Thymus (tissue), 11 donors: ENCODE measurements around the gene CCNQ. TPM values are rescaled to one million over a fixed set of nuclear protein-coding genes. Genes with fewer than 3 reads are reported as not detected.

ENCODE experiments used
- DNase-seq, 9 donors: peaks; one replicate each; pipeline ENCODE4 v3.0.0-alpha.2; 2013; ENCODE audit warnings: low spot score in 9 of 9, low read depth in 6 of 9, missing footprints in 1 of 9
- H3K27ac ChIP-seq, 2 donors: one replicate each; pipeline ENCODE4 v1.5.1; 2013; ENCODE audit warnings: control low read depth in 1 of 2, low read depth in 1 of 2, low read length in 1 of 2, mild to moderate bottlenecking in 1 of 2, moderate library complexity in 1 of 2
- H3K27me3 ChIP-seq, 2 donors: one replicate each; pipeline ENCODE4 v1.5.1; 2013; ENCODE audit warnings: low read length in 1 of 2; ENCODE audit not compliant: control insufficient read depth in 2 of 2, insufficient read depth in 1 of 2
- H3K36me3 ChIP-seq, 2 donors: one replicate each; pipeline ENCODE4 v1.5.1; 2013; ENCODE audit warnings: low read length in 1 of 2, mild to moderate bottlenecking in 1 of 2, moderate library complexity in 1 of 2; ENCODE audit not compliant: control insufficient read depth in 2 of 2, insufficient read depth in 2 of 2
- H3K4me1 ChIP-seq, 2 donors: one replicate each; pipeline ENCODE4 v1.5.1; 2013; ENCODE audit warnings: low read length in 2 of 2; ENCODE audit not compliant: control insufficient read depth in 2 of 2, insufficient read depth in 2 of 2
- H3K4me3 ChIP-seq, 2 donors: one replicate each; pipeline ENCODE4 v1.5.1; 2013; ENCODE audit warnings: low read length in 2 of 2, control low read depth in 1 of 2, mild to moderate bottlenecking in 1 of 2
- H3K9me3 ChIP-seq, 2 donors: one replicate each; pipeline ENCODE4 v1.5.1; 2013; ENCODE audit warnings: low read length in 1 of 2, mild to moderate bottlenecking in 1 of 2; ENCODE audit not compliant: control insufficient read depth in 2 of 2, insufficient read depth in 1 of 2
- WGBS: extraction: QIAGEN DNeasy Blood & Tissue Kit; methylation state at CpG from one replicate; pipeline ENCODE4 v1.1.7; 2013; 5-methylcytosine and 5-hydroxymethylcytosine counted together
- polyA plus RNA-seq: library from polyadenylated mRNA; stranded (reverse); fragments of 200-250 nt; gene quantifications from one replicate; pipeline ENCODE4 v1.2.3, GENCODE V29; 2013
- total RNA-seq: library from RNA; stranded (reverse); fragments of 120-200 nt; gene quantifications from one replicate; pipeline ENCODE4 v1.2.4, GENCODE V29; 2013
- donor health status: healthy.

CCNQ gene
- total and polyA plus RNA-seq, 2 donors = 21.1 to 28.4 TPM

DNA sequence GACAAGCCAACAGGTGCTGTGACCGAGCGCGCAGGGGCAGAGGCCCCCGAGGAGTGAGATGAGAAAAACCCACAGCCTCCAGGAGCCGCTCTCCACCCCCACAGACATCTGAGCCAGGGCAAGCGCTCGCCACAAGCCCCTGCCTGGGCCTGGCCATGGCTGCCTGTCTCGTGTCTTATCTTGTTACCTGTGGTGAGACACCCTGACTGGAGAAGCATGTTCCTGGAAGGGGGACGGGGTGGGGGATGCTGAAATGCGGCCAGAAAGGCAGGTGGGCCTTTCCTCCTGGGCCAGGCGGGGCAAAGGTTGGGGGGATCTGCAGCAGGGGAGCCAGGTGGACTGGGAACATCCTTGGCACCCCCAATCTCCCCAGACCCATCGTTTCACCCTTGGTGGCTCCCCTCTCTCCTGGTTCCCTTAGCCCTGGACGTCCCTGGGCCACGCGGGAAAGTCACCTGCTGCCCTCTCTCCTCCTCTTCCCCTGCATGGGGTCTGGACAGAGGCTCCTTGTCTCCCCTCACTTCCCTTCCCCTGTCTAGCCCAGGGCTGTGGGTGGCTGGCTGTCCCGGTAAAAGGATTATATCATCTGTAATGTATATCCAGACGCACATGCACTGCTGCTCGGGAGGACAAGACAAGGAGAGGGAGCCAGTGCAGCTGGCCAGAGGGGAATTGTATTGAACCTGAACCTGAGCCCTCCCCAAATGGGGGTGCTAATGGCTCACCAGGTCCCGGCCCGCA is 39.7 kb upstream of the CCNQ start:
- Histone ChIP-seq H3K4me1 (peaks cover 0 to 40% of the 10 kb centered on the region in 2 donors), H3K27ac (no peak overlapping the region), H3K9me3 (peaks cover 0 to 9% of the 10 kb centered on the region in 2 donors), H3K4me3 (no peak overlapping the region), H3K36me3 (no peaks in the 10 kb centered on the region), H3K27me3 (peaks cover 19 to 42% of the 10 kb centered on the region in 2 donors)
- peak in 1 of 9 donors; percentile 43 for DNase-seq
- 50% methylated on average over 20 of the region's 20 CpGs for WGBS

DNA sequence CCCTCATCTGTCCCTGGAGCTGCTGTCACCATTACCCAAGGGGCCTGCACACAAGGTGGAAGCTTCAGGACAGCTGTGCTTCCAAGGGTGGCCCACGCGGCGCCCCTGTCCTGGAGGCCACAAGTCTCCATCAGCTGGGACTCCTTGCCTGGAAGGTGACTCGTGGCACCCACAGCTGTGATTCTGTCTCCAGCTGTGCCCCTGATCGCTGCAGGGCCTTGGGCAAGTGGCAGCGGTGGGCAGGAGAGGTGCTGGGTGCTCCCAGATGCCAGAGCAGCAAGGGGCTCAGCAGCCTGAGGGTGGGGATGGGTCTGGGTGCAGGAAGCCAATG is 39.1 kb upstream of the CCNQ start:
- no peak for DNase-seq
- Histone ChIP-seq H3K4me1 (peaks cover 0 to 34% of the 10 kb centered on the region in 2 donors), H3K9me3 (peaks cover 0 to 4% of the 10 kb centered on the region in 2 donors), H3K27me3 (peaks cover 13 to 36% of the 10 kb centered on the region in 2 donors), H3K27ac (no peak overlapping the region), H3K36me3 (no peaks in the 10 kb centered on the region), H3K4me3 (no peak overlapping the region)
- WGBS = 84% methylated on average over 6 of the region's 6 CpGs

DNA sequence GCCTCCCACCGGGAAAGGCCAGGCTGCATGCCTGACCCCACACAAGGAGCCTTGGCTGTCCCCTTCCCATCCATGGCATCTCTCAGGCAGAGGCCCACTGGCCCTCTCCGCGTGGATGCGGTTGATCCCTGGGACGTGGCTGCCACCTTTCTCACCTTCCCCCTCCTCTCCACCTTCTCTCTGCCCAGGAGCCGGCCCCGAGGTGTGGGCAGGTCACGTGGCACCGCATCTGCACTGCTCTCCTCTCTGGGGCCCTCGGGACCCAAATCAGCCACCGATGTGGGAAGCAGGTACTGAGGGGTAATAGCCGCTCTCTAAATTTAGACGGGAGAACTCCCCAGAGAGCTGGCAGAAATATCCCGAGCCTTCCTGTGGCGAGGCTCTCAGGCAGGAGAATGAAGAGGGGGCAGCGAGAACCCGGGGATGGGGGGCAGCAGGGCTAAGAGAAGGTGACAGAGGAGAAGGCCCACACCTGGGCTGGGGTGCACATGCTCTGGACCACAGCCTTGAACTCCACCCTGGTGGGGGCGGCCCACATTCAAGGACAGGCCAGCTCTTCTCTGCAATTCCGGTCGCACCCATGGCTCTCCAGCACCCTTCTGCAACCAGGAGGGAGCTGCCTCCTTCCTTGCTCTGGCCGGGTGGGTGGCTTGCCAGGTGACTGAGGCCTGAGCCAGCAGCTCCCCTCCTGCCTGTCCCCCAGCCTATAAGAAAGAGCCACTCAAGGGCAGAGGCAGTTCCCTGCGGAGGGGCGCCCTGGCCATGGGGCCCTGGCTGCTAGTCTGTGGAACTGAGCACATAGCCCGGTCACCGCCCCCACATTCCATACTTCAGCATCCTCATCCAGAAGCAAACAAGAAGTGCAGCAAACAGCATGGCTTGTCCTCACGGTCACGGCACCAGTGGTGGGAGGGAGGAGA is 38.4 kb upstream of the CCNQ start:
- Histone ChIP-seq H3K4me1 (peaks cover 0 to 32% of the 10 kb centered on the region in 2 donors), H3K27ac (no peak overlapping the region), H3K27me3 (peaks cover 9 to 30% of the 10 kb centered on the region in 2 donors), H3K4me3 (no peak overlapping the region), H3K9me3 (no peaks in the 10 kb centered on the region), H3K36me3 (no peaks in the 10 kb centered on the region)
- DNase-seq = no peak
- 92% methylated on average over 26 of the region's 27 CpGs for WGBS

DNA sequence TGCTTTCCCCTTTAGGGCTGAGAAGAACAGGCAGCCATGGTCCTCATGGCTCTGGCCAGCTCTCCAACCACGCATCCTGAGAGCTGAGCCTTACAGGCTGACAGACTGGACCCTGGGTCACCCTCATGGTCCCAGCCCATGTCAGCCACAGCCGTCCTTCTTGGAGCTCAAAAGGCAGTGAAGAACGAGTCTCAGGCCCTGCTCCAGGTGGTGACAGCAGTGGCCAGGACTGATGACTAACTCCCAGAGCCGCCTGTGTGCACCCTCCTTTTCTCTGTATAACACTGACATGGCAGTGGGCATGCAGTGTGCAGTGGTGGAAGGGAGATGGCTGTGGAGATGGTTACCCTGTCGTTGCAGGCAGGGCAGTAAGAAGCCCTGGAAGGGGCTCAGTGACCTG is 37.8 kb upstream of the CCNQ start:
- H3K27me3 ChIP-seq = peaks cover 5 to 24% of the 10 kb centered on the region in 2 donors
- no peaks in the 10 kb centered on the region for H3K36me3 ChIP-seq
- H3K9me3 ChIP-seq = peaks cover 0 to 3% of the 10 kb centered on the region in 2 donors
- peaks cover 0 to 29% of the 10 kb centered on the region in 2 donors for H3K4me1 ChIP-seq
- DNase-seq = no peak
- no peak overlapping the region for H3K27ac ChIP-seq
- 92% methylated on average over 5 of the region's 5 CpGs for WGBS
- no peak overlapping the region for H3K4me3 ChIP-seq

DNA sequence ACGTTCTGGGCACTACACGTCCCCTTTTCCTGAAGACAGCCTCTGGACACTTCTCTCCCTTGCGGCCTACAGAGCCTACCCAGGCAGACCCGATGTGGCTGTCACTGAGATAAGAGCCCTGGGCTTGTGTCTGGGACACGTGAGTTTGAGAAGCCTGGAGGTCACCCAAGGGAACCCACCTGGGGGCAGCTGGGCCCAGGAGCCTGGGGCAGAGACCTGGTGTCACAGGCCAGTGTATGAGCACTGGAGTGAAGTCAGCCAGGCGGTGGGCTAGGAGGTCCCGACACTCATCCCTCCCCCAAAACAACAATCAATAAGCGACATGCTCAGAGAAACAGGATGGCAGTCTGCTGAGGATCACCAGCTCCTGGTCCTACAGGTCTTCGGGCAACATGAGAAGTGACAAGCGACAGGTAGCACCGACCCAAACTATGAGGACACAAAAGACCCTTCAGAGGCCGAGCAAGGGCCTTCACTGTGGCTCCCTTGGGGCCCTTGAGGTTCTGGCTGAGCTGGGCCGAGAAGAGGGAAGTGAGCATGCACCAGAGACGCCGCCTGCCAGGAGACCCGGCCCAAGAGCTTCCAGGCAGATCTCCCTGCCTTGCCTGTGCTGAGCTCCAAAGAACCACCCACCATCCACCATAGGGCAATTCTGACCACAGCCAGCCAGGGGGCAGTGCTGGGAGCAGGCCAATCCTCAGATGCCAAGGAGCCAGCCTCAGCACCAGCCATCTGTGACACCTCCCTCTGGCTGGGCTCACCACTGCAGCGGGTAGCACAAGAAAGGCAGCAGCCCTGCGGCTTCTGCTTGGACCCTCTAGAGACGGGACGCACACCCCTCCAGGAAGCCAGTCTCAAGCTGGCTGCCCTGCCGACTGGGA is 37.1 kb upstream of the CCNQ start:
- peaks cover 2 to 17% of the 10 kb centered on the region in 2 donors for H3K27me3 ChIP-seq
- peaks cover 0 to 3% of the 10 kb centered on the region in 2 donors for H3K9me3 ChIP-seq
- WGBS = 83% methylated on average over 21 of the region's 21 CpGs
- DNase-seq = peak in 1 of 9 donors; percentile 30
- H3K4me1 ChIP-seq = peaks cover 0 to 22% of the 10 kb centered on the region in 2 donors
- H3K36me3 ChIP-seq = no peaks in the 10 kb centered on the region
- no peak overlapping the region for H3K4me3 ChIP-seq
- no peak overlapping the region for H3K27ac ChIP-seq

DNA sequence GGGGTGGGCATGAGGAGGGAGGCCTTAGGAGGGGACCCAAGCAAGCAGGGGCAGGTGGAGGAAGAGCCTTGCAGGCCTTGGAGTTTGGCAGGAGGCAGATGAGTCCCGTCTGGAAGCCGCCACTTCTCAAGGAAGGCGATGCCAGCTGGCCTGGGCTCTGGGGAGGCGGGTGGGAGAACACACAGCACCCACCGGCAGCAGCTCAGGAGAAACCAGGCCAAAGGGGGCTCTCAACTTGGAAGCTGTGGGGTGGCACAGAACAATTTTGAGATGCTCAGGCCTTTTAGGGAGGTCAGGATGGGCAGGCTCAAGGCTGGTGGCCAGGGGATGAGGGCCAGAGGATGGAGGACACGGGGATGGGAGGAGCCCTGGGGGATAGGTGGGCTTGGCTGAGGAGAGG is 36.4 kb upstream of the CCNQ start:
- H3K36me3 ChIP-seq = no peaks in the 10 kb centered on the region
- DNase-seq = no peak

DNA sequence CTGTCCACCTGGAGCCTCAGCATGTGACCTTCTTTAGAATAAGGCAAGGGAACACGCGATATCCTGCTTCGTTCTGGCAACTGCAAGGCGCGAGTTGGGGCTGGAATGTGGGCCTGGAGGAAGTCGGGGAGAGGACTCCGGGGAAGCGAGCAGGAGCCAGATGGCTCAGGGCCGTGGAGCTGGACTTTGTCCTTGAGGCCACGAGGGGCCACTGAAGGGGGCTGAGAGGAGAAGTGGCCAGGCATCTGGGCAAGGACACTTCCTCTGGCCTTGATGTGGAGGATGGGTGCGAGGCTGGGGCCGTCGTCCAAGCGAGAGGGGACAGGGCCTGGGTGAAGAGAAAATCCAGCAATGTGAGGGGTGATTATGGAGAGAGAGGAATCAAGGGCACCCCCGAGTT is 35.9 kb upstream of the CCNQ start:
- no peak for DNase-seq
- Histone ChIP-seq H3K4me3 (no peak overlapping the region), H3K36me3 (no peaks in the 10 kb centered on the region), H3K9me3 (peaks cover 0 to 3% of the 10 kb centered on the region in 2 donors), H3K27ac (no peak overlapping the region), H3K4me1 (peaks cover 0 to 20% of the 10 kb centered on the region in 2 donors), H3K27me3 (peaks cover 0 to 6% of the 10 kb centered on the region in 2 donors)
- WGBS = 90% methylated on average over 15 of the region's 15 CpGs

More for the DNA sequence above, 36.4 kb upstream of the CCNQ start:
- H3K4me3 ChIP-seq = no peak overlapping the region
- H3K9me3 ChIP-seq = peaks cover 0 to 3% of the 10 kb centered on the region in 2 donors
- 93% methylated on average over 6 of the region's 6 CpGs for WGBS
- peaks cover 0 to 11% of the 10 kb centered on the region in 2 donors for H3K27me3 ChIP-seq
- H3K4me1 ChIP-seq = peaks cover 0 to 20% of the 10 kb centered on the region in 2 donors
- no peak overlapping the region for H3K27ac ChIP-seq

DNA sequence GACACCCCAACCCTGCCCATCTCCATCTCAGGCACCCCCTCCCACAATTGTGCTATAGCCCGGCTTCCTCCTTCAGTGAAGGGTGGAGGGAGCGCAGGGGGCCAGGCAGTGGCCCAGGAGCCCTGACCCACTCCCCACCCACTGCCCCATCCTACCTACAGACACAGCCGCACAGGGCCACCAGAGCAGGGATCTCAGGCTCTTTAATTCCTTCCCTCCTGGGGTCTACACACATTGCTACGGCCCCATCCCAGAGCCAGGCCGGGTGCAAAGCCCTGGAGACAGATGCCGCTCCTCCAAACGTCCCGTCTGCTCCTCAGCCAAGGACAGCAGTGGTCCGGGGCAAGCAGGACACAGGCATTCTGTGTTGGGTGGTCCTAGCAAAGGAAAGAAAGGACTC is 35.3 kb upstream of the CCNQ start:
- DNase-seq = no peak
- Histone ChIP-seq H3K9me3 (peaks cover 0 to 3% of the 10 kb centered on the region in 2 donors), H3K4me3 (no peak overlapping the region), H3K4me1 (peaks cover 0 to 20% of the 10 kb centered on the region in 2 donors), H3K27ac (no peak overlapping the region), H3K27me3 (peaks cover 0 to 2% of the 10 kb centered on the region in 2 donors), H3K36me3 (no peaks in the 10 kb centered on the region)
- WGBS = 96% methylated on average over 9 of the region's 9 CpGs
